Measurements from ENCODE around the gene SATB2.

GRCh38 chr2:199452260-199452990 is 5.3 kb downstream of the SATB2 start:
- TF ChIP-seq CTCF (IDR thresholded peaks at IDR 0.05) (no peak), POLR2A (IDR thresholded peaks at IDR 0.05) (no peak)

Measured in ovary (tissue), 3 donors.